ENCODE results near the gene NACC2.

The NACC2 gene

GRCh38 chr9:136128436-136128835 is 33.3 kb upstream of the NACC2 start:
- DNase-seq, result no peak

GRCh38 chr9:136127313-136127712 is 32.2 kb upstream of the NACC2 start:
- no peak for DNase-seq

- DNase-seq, result no peak
Measured at GRCh38 chr9:136124976-136125692, 30.0 kb upstream of the NACC2 start.

GRCh38 chr9:136122425-136123383 is 27.6 kb upstream of the NACC2 start:
- peak; percentile 41 for DNase-seq

- DNase-seq, result no peak
Measured at GRCh38 chr9:136121801-136122200, 26.7 kb upstream of the NACC2 start.

- DNase-seq, result no peak
Measured at GRCh38 chr9:136120438-136120844, 25.4 kb upstream of the NACC2 start.

- DNase-seq, result no peak
Measured at GRCh38 chr9:136119883-136120393, 24.8 kb upstream of the NACC2 start.

- DNase-seq, result no peak
Measured at GRCh38 chr9:136119061-136119882, 24.2 kb upstream of the NACC2 start.

GRCh38 chr9:136118320-136119060 is 23.4 kb upstream of the NACC2 start, which contains the start of gene TMEM250:
Gene TMEM250 (minus strand): TSS chr9:136118875. CDS start chr9:136116900, 1,975 bp downstream.
- DNase-seq, result peak; percentile 92

GRCh38 chr9:136117916-136118319 is 22.8 kb upstream of the NACC2 start:
- no peak for DNase-seq

- DNase-seq, result no peak
Measured at GRCh38 chr9:136117291-136117915, 22.3 kb upstream of the NACC2 start.

- no peak for DNase-seq
Measured at GRCh38 chr9:136116360-136117098, 21.4 kb upstream of the NACC2 start.

- no peak for DNase-seq
Measured at GRCh38 chr9:136115641-136116359, 20.7 kb upstream of the NACC2 start.

- DNase-seq, result no peak
Measured at GRCh38 chr9:136115206-136115605, 20.1 kb upstream of the NACC2 start.

- no peak for DNase-seq
Measured at GRCh38 chr9:136114610-136115009, 19.5 kb upstream of the NACC2 start.

- no peak for DNase-seq
Measured at GRCh38 chr9:136112541-136112940, 17.5 kb upstream of the NACC2 start.

GRCh38 chr9:136111910-136112309 is 16.8 kb upstream of the NACC2 start:
- DNase-seq, result no peak

GRCh38 chr9:136111190-136111589 is 16.1 kb upstream of the NACC2 start:
- DNase-seq, result no peak

GRCh38 chr9:136110082-136111061 is 15.3 kb upstream of the NACC2 start:
- DNase-seq, result no peak

Data from NCI-H1105 treated with DMSO at 0.1 percent for 48 hours (cell line).